Keratinocyte (primary cell): ENCODE results near the gene HMGB3.

ENCODE experiments used
- CTCF ChIP-seq, 3 experiments: IDR thresholded peaks in 1 of 3; conservative IDR thresholded peaks in 1 of 3; optimal IDR thresholded peaks in 1 of 3; 2 replicates in 2 of 3; 3 replicates in 1 of 3; pipeline versions ENCODE3 to v1.5.1; 2011; ENCODE audit warnings: low read length in 3 of 3, mild to moderate bottlenecking in 3 of 3, moderate library complexity in 2 of 3, control low read depth in 1 of 3, inconsistent platforms in 1 of 3; ENCODE audit not compliant: insufficient read depth in 2 of 3; ENCODE audit errors: extremely low read depth in 1 of 3
- EZH2 ChIP-seq: IDR thresholded peaks from one replicate; pipeline ENCODE4 v1.6.1; 2012; ENCODE audit warnings: inconsistent platforms, mild to moderate bottlenecking, low read length, moderate library complexity

- TF ChIP-seq CTCF (optimal IDR thresholded peaks at IDR 0.05 in 1 of 3, IDR thresholded peaks at IDR 0.05 in 1 of 3, conservative IDR thresholded peaks at IDR 0.05 in 1 of 3; ENCODE audit: extremely low read depth in 1 of 3, insufficient read depth in 2 of 3, low read length in 3 of 3) = no peak
- TF ChIP-seq EZH2 = no peak
Measured at GRCh38 chrX:150935467-150935866, 47.7 kb upstream of the HMGB3 start.
